GM12878 (cell line): ENCODE results near the gene SIX3. TPM values are rescaled to one million over a fixed set of nuclear protein-coding genes. Genes with fewer than 3 reads are reported as not detected.

Experiments
- ATAC-seq: fragments of 200-7000 bp; cut with Tn5 transposase; 3 replicates; pipeline ENCODE4 v1.9.1; 2020; ENCODE audit warnings: mild to moderate bottlenecking, moderate library complexity
- BruUV-seq: library from RNA; stranded (reverse); fragments of 400-500 nt; replicated peaks from 2 replicates; lab custom pipeline; 2021; lab: Mats Ljungman, UMichigan
- CTCF ChIA-PET: fragments of 300-600 bp; sonication (Branson Sonifier 250); formaldehyde crosslinking; extraction: SDS; loops from one replicate; lab custom pipeline; 2021; ENCODE audit warnings: inconsistent platforms; lab: Yijun Ruan, JAX
- POLR2A ChIA-PET: fragments of 350-600 bp; formaldehyde crosslinking; extraction: SDS; loops from one replicate; lab custom pipeline; 2021; ENCODE audit warnings: inconsistent platforms; lab: Charles Lee
- RAD21 ChIA-PET: fragments of 300-600 bp; sonication (Branson Sonifier 250); formaldehyde crosslinking; loops from one replicate; lab custom pipeline; 2023; ENCODE audit warnings: antibody characterized with exemption; ENCODE audit not compliant: unreplicated experiment; lab: Charles Lee
- SMC1A ChIA-PET: fragments of 300-600 bp; sonication (Branson Sonifier 250); formaldehyde crosslinking; loops from one replicate; lab custom pipeline; 2023; ENCODE audit not compliant: unreplicated experiment, uncharacterized antibody; lab: Charles Lee
- DNase-seq: peaks from one replicate; pipeline ENCODE4 v3.0.0-alpha.2; 2011; ENCODE audit warnings: low read depth, low spot score
- FAIRE-seq: peaks from 3 replicates; lab custom pipeline; 2011; peaks lifted over from hg19 to GRCh38; lab: Jason Lieb, UNC
- H2AFZ ChIP-seq: 2 replicates; pipeline ENCODE4 v1.6.0; 2011; ENCODE audit warnings: low read depth, low read length, control low read depth; ENCODE audit not compliant: control insufficient read depth
- H3K27ac ChIP-seq: 2 replicates; pipeline ENCODE4 v1.5.1; 2011; ENCODE audit warnings: control low read depth; ENCODE audit not compliant: control insufficient read depth, insufficient read depth
- H3K27me3 ChIP-seq, 2 experiments: replicated peaks in 1 of 2; 2 replicates each; pipeline versions ENCODE4 v1.6.0 to v1.6.1; 2011; ENCODE audit warnings: low read length in 1 of 2; ENCODE audit not compliant: control insufficient read depth in 2 of 2, insufficient read depth in 2 of 2
- H3K36me3 ChIP-seq, 2 experiments: 2 replicates each; pipeline ENCODE4 v1.5.1; 2011; ENCODE audit warnings: low read length in 1 of 2; ENCODE audit not compliant: control insufficient read depth in 2 of 2, insufficient read depth in 2 of 2
- H3K4me1 ChIP-seq: 2 replicates; pipeline ENCODE4 v1.6.1; 2011; ENCODE audit warnings: mild to moderate bottlenecking, low read length, moderate library complexity, mixed read lengths; ENCODE audit not compliant: control insufficient read depth, insufficient read depth
- H3K4me2 ChIP-seq: 2 replicates; pipeline ENCODE4 v1.6.0; 2011; ENCODE audit warnings: control low read depth; ENCODE audit not compliant: control insufficient read depth, insufficient read depth
- H3K4me3 ChIP-seq: fragments of 200-600 bp; sonication (generic); 2 replicates; pipeline ENCODE4 v1.5.1; 2016
- H3K79me2 ChIP-seq: 2 replicates; pipeline ENCODE4 v1.6.0; 2011; ENCODE audit warnings: low read length; ENCODE audit not compliant: control insufficient read depth, insufficient read depth
- H3K9ac ChIP-seq: 2 replicates; pipeline ENCODE4 v1.8.0; 2011; ENCODE audit warnings: low read length, control low read depth, mixed read lengths; ENCODE audit not compliant: control insufficient read depth, insufficient read depth
- H3K9me3 ChIP-seq: replicated peaks from 3 replicates; pipeline ENCODE4 v1.5.1; 2011; ENCODE audit warnings: mild to moderate bottlenecking, low read length; ENCODE audit not compliant: control insufficient read depth, insufficient read depth
- H4K20me1 ChIP-seq: 2 replicates; pipeline ENCODE4 v1.6.0; 2011; ENCODE audit not compliant: control insufficient read depth, insufficient read depth
- RAD21 ChIP-seq: IDR thresholded peaks from 2 replicates; pipeline ENCODE4 v1.6.1; 2011; ENCODE audit warnings: mild to moderate bottlenecking, low read depth, low read length, moderate library complexity; ENCODE audit not compliant: insufficient read depth
- SP1 ChIP-seq: IDR thresholded peaks from one replicate; pipeline ENCODE4 v1.6.1; 2011; ENCODE audit warnings: low read depth, low read length
- WGBS: methylation state at CpG from one replicate; pipeline ENCODE4 v1.1.6; 2016; ENCODE audit warnings: low lambda C conversion rate; ENCODE audit not compliant: insufficient replicate concordance, insufficient coverage; ENCODE audit errors: missing lambda C conversion rate; 5-methylcytosine and 5-hydroxymethylcytosine counted together
- in situ Hi-C: fragments of 300-500 bp; cut with MboI; formaldehyde crosslinking; loops from 9 replicates; pipeline ENCODE4 v1.14.3; 2018; ENCODE audit warnings: mixed read lengths
- intact Hi-C: fragments of 100-400 bp; cut with micrococcal nuclease; formaldehyde crosslinking; loops from one replicate; pipeline ENCODE4 v1.14.2; 2022; ENCODE audit not compliant: unreplicated experiment
- polyA plus RNA-seq, 11 experiments: library from polyadenylated mRNA; depleted of rRNA in 4 of 11; unstranded in 6 of 11; stranded (reverse) in 5 of 11; fragments of >200 nt; fragmentation: Nextera tagmentation in 4 of 11; fragmentation: Illumina TruSeq in 1 of 11; extraction: Ambion mirVana in 4 of 11; extraction: Trizol in 1 of 11; gene quantifications; 1 replicate in 1 of 11; 2 replicates in 10 of 11; pipeline versions ENCODE4 v1.2.1 to v1.2.3, GENCODE V29; 2011 to 2016; ENCODE audit warnings: inconsistent platforms in 2 of 11, missing spikeins in 2 of 11, low read depth in 1 of 11
- total RNA-seq, 4 experiments: library from RNA; depleted of rRNA in 3 of 4; stranded (reverse); fragments of >200 nt in 3 of 4; fragmentation: Illumina TruSeq in 1 of 4; extraction: Trizol in 1 of 4; gene quantifications; 2 replicates each; pipeline versions ENCODE4 v1.2.1 to v1.2.3, GENCODE V29; 2013 to 2021
- TF ChIP-seq, protein P1 (sequence below), 3 experiments: IDR thresholded peaks in 2 of 3; conservative IDR thresholded peaks in 1 of 3; 2 replicates each; pipeline ENCODE4 v1.5.1; 2011; ENCODE audit warnings: low read depth in 3 of 3, low read length in 3 of 3, mild to moderate bottlenecking in 3 of 3, control low read depth in 2 of 3, moderate library complexity in 2 of 3, inconsistent platforms in 1 of 3, mixed read lengths in 1 of 3; ENCODE audit not compliant: control insufficient read depth in 2 of 3, insufficient read depth in 1 of 3; ENCODE audit errors: extremely low read depth in 1 of 3

Gene SIX3
- total and polyA plus RNA-seq, 10 of the 15 experiments (the other 5 are each of a cell fraction or from before 2014, with no cell fraction given) = 0.05 to 0.42 (median 0.13) TPM; not detected in 4

DNA sequence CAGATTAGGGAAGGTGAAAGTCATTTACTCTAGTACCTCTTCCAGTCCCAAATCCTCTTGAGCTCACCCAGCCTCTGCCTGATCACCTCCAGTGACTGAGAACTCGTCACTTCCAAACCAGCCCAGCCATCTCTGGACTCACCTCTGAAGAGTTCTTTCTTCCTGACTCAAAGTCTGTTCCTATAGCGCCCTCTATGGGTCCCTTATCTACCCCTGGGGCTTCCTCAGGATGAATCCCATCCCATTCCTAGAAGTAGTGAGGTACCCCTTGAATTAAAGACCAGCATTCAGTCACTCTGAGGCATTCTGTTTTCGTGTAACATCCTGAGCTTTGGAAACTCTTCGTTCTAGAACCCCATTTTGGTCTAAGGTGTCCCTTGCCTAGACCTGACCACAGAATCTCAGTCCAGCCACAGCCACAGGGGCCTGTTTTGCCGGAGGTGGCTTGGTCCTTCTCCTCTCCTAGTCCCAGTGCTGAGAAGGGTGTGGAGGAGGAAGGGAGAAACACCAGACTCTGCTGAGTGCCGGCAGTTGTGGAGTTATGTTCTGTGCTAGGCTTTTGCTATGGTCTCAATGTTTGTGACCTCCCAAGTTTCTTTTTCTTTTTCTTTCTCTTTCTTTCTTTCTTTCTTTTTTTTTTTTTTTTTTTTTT is 32.7 kb downstream of the SIX3 start:
- H3K4me3 ChIP-seq = no peak overlapping the region
- no peak overlapping the region for H3K9ac ChIP-seq
- intact Hi-C loops = no loop called here
- CTCF ChIA-PET = interaction anchor here (0.7 to 4.5 kb wide), 14 partner anchors 9 to 730 kb away, joined by 3 to 37 read pairs (median 6); no protein-coding TSS in a partner anchor
- H3K79me2 ChIP-seq = no peaks in the 10 kb centered on the region
- in situ Hi-C loops = no loop called here
- POLR2A ChIA-PET = no interaction called here
- 21% methylated on average over 6 of the region's 6 CpGs for WGBS
- no peak for DNase-seq
- H3K4me1 ChIP-seq = no peaks in the 10 kb centered on the region
- peak; percentile 72 for ATAC-seq
- SMC1A ChIA-PET = interaction anchor here (1.1 to 2.5 kb wide), 2 partner anchors 493 to 495 kb away, joined by 5 to 12 read pairs; no protein-coding TSS in a partner anchor
- H4K20me1 ChIP-seq = no peaks in the 10 kb centered on the region
- no peak overlapping the region for H3K27ac ChIP-seq
- BruUV-seq = no TSS peak
- RAD21 ChIA-PET = interaction anchor here (1.6 to 1.8 kb wide), 2 partner anchors 18 to 582 kb away, joined by 3 to 11 read pairs; no protein-coding TSS in a partner anchor
- no peak overlapping the region for H2AFZ ChIP-seq
- TF ChIP-seq RAD21 = 0 out of 2 replicates have a peak, but pooled peaks have one; percentile 44
- TF ChIP-seq SP1 = no peak
- TF ChIP-seq, protein P1, sequence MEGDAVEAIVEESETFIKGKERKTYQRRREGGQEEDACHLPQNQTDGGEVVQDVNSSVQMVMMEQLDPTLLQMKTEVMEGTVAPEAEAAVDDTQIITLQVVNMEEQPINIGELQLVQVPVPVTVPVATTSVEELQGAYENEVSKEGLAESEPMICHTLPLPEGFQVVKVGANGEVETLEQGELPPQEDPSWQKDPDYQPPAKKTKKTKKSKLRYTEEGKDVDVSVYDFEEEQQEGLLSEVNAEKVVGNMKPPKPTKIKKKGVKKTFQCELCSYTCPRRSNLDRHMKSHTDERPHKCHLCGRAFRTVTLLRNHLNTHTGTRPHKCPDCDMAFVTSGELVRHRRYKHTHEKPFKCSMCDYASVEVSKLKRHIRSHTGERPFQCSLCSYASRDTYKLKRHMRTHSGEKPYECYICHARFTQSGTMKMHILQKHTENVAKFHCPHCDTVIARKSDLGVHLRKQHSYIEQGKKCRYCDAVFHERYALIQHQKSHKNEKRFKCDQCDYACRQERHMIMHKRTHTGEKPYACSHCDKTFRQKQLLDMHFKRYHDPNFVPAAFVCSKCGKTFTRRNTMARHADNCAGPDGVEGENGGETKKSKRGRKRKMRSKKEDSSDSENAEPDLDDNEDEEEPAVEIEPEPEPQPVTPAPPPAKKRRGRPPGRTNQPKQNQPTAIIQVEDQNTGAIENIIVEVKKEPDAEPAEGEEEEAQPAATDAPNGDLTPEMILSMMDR (IDR thresholded peaks at IDR 0.05 in 2 of 3, conservative IDR thresholded peaks at IDR 0.05 in 1 of 3; ENCODE audit: control insufficient read depth in 2 of 3, extremely low read depth in 1 of 3, insufficient read depth in 1 of 3, low read depth in 3 of 3, low read length in 3 of 3) = peak; percentile 37 to 54 (median 39); a peak in 5 of 6 replicates
- H3K36me3 ChIP-seq = no peaks in the 10 kb centered on the region
- H3K27me3 ChIP-seq = no peaks in the 10 kb centered on the region; a peak in 1 of 4 replicates
- no peak for FAIRE-seq
- H3K4me2 ChIP-seq = no peak overlapping the region
- no peaks in the 10 kb centered on the region for H3K9me3 ChIP-seq
